ENCODE measurements around the gene AS3MT. TPM values are rescaled to one million over a fixed set of nuclear protein-coding genes. Genes with fewer than 3 reads are reported as not detected.
A peak's percentile ranks its signal among the peaks of the same experiment; 100 is the strongest.

The AS3MT gene
- total and polyA plus RNA-seq, 12 donors = 177 to 910 (median 303) TPM

GRCh38 chr10:102859911-102860310, 9.4 kb upstream of the AS3MT start:
- peak in 4 of 7 donors; percentile 19 to 64 (median 56) for DNase-seq
- no peaks in the 10 kb centered on the region for H3K9me3 ChIP-seq (replicated peaks in 1 of 3)
- WGBS, 4 donors = 49 to 67% (median 50%) methylated on average over 2 of the region's 2 CpGs

GRCh38 chr10:102863660-102864059, 5.6 kb upstream of the AS3MT start:
- intact Hi-C loops (cut with DNase I) = no loop called here
- no peak overlapping the region for H3K4me3 ChIP-seq
- no peak for TF ChIP-seq CTCF (IDR thresholded peaks at IDR 0.05)
- TF ChIP-seq POLR2A (IDR thresholded peaks at IDR 0.05) = peak in 1 of 2 donors; percentile 44
- H3K9me3 ChIP-seq (replicated peaks in 1 of 3) = no peaks in the 10 kb centered on the region
- H3K27ac ChIP-seq = peak overlapping the region in 4 of 5 donors; percentile 7 to 68 (median 36)
- peaks cover 11 to 61% of the 10 kb centered on the region in 2 donors for H3K4me1 ChIP-seq (replicated peaks in 1 of 2)
- H3K27me3 ChIP-seq = no peaks in the 10 kb centered on the region
- 22 to 45% (median 24%) methylated on average over 2 of the region's 2 CpGs for WGBS, 4 donors
- DNase-seq = peak; percentile 14 to 77 (median 61)
- peaks cover 0 to 9% of the 10 kb centered on the region in 2 donors for H3K36me3 ChIP-seq (replicated peaks in 1 of 2)

More at GRCh38 chr10:102859911-102860310, 9.4 kb upstream of the AS3MT start:
- H3K27me3 ChIP-seq = no peaks in the 10 kb centered on the region
- TF ChIP-seq POLR2A (IDR thresholded peaks at IDR 0.05) (no peak), CTCF (IDR thresholded peaks at IDR 0.05) (no peak)
- no peak overlapping the region for H3K4me3 ChIP-seq
- H3K27ac ChIP-seq = peak overlapping the region in 4 of 5 donors; percentile 10 to 59 (median 36)
- peaks cover 17 to 76% of the 10 kb centered on the region in 2 donors for H3K4me1 ChIP-seq (replicated peaks in 1 of 2)
- H3K36me3 ChIP-seq (replicated peaks in 1 of 2) = peaks cover 0 to 9% of the 10 kb centered on the region in 2 donors
- intact Hi-C loops (cut with DNase I) = no loop called here

GRCh38 chr10:102865620-102866019, 3.6 kb upstream of the AS3MT start:
- WGBS, 4 donors = 83 to 88% (median 84%) methylated on average over 3 of the region's 3 CpGs
- intact Hi-C loops (cut with DNase I) = no loop called here
- H3K4me3 ChIP-seq = no peak overlapping the region
- no peaks in the 10 kb centered on the region for H3K27me3 ChIP-seq
- H3K9me3 ChIP-seq (replicated peaks in 1 of 3) = no peaks in the 10 kb centered on the region
- TF ChIP-seq POLR2A (IDR thresholded peaks at IDR 0.05) = no peak
- TF ChIP-seq CTCF (IDR thresholded peaks at IDR 0.05) = no peak
- peaks cover 20 to 55% of the 10 kb centered on the region in 2 donors for H3K4me1 ChIP-seq (replicated peaks in 1 of 2)
- peak overlapping the region in 1 of 5 donors; percentile 35 for H3K27ac ChIP-seq
- no peak for DNase-seq
- H3K36me3 ChIP-seq (replicated peaks in 1 of 2) = peaks cover 0 to 9% of the 10 kb centered on the region in 2 donors

GRCh38 chr10:102868911-102869257, 386 bp upstream of the AS3MT start:
- TF ChIP-seq CTCF (IDR thresholded peaks at IDR 0.05) (no peak), POLR2A (IDR thresholded peaks at IDR 0.05) (no peak)
- Histone ChIP-seq H3K4me3 (peak overlapping the region in 2 of 4 donors; percentile 34 to 64), H3K27ac (peak overlapping the region; percentile 42 to 90 (median 77)), H3K27me3 (no peaks in the 10 kb centered on the region), H3K9me3 (replicated peaks in 1 of 3) (no peaks in the 10 kb centered on the region), H3K36me3 (replicated peaks in 1 of 2) (no peaks in the 10 kb centered on the region), H3K4me1 (replicated peaks in 1 of 2) (peaks cover 21 to 49% of the 10 kb centered on the region in 2 donors)
- intact Hi-C loops (cut with DNase I) = no loop called here
- DNase-seq = no peak
- 21 to 27% (median 23%) methylated on average over 5 of the region's 5 CpGs for WGBS, 4 donors

Measured in adrenal gland (tissue), 12 donors.